ENCODE results near the gene HEXIM1. TPM values are rescaled to one million over a fixed set of nuclear protein-coding genes. Genes with fewer than 3 reads are reported as not detected.

Gene HEXIM1
- total RNA-seq, 4 donors from 2014 or later: 32.1 to 58.2 (median 45.3) TPM

- H3K27ac ChIP-seq (replicated peaks in 1 of 4): peak within 1 kb of the TSS; percentile 89 to 93 (median 92)
- intact Hi-C loops (cut with DNase I): loop anchor here (1.0 to 5.0 kb wide), 2 partner anchors 63 to 252 kb away; no protein-coding TSS in a partner anchor
- no peaks in the 10 kb centered on the region for H3K9me3 ChIP-seq
- peaks cover 0 to 30% (median 16%) of the 10 kb centered on the region in 4 donors for H3K36me3 ChIP-seq
- 9% methylated on average over 22 of the region's 40 CpGs for WGBS
- peak; percentile 99 for DNase-seq (ENCODE audit: extremely low spot score)
- TF ChIP-seq CTCF (IDR thresholded peaks at IDR 0.05) (peak; percentile 96 to 100 (median 100)), POLR2A (IDR thresholded peaks at IDR 0.05; ENCODE audit: low read depth) (no peak), EP300 (IDR thresholded peaks at IDR 0.05) (no peak), POLR2AphosphoS5 (IDR thresholded peaks at IDR 0.05) (peak; percentile 90 to 93)
- peaks cover 27 to 50% (median 40%) of the 10 kb centered on the region in 4 donors for H3K4me1 ChIP-seq
- no peaks in the 10 kb centered on the region for H3K27me3 ChIP-seq
- peak within 1 kb of the TSS; percentile 76 to 96 (median 84) for H3K4me3 ChIP-seq
Measured at GRCh38 chr17:45135192-45135977, 12.9 kb upstream of the HEXIM1 start, which contains the start of gene ACBD4. ACBD4 (plus strand) TSS chr17:45135687; CDS start chr17:45136145, 458 bp downstream.

- no peak for DNase-seq (ENCODE audit: extremely low spot score)
- peak overlapping the region; percentile 76 to 96 (median 84) for H3K4me3 ChIP-seq
- TF ChIP-seq EP300 (IDR thresholded peaks at IDR 0.05) (no peak), POLR2AphosphoS5 (IDR thresholded peaks at IDR 0.05) (no peak), POLR2A (IDR thresholded peaks at IDR 0.05; ENCODE audit: low read depth) (no peak), CTCF (IDR thresholded peaks at IDR 0.05) (no peak)
- peaks cover 19 to 42% (median 32%) of the 10 kb centered on the region in 4 donors for H3K4me1 ChIP-seq
- H3K36me3 ChIP-seq: peaks cover 0 to 30% (median 17%) of the 10 kb centered on the region in 4 donors
- H3K27ac ChIP-seq (replicated peaks in 1 of 4): peak overlapping the region; percentile 89 to 93 (median 92)
- 43% methylated on average over 18 of the region's 21 CpGs for WGBS
- intact Hi-C loops (cut with DNase I): loop anchor here (1.0 to 5.0 kb wide), 2 partner anchors 62 to 251 kb away; no protein-coding TSS in a partner anchor
- no peaks in the 10 kb centered on the region for H3K9me3 ChIP-seq
- no peaks in the 10 kb centered on the region for H3K27me3 ChIP-seq
Measured at GRCh38 chr17:45135978-45136791, 12.1 kb upstream of the HEXIM1 start.

- Histone ChIP-seq H3K36me3 (peaks cover 0 to 31% (median 17%) of the 10 kb centered on the region in 4 donors), H3K27ac (replicated peaks in 1 of 4) (peak overlapping the region in 3 of 4 donors; percentile 91 to 93 (median 92)), H3K4me1 (peaks cover 16 to 34% (median 25%) of the 10 kb centered on the region in 4 donors), H3K9me3 (no peaks in the 10 kb centered on the region), H3K27me3 (no peaks in the 10 kb centered on the region), H3K4me3 (peak overlapping the region in 1 of 4 donors; percentile 96)
- no peak for DNase-seq (ENCODE audit: extremely low spot score)
- WGBS: 82% methylated on average over 10 of the region's 12 CpGs
- no peak for TF ChIP-seq POLR2AphosphoS5 (IDR thresholded peaks at IDR 0.05)
- TF ChIP-seq POLR2A (IDR thresholded peaks at IDR 0.05; ENCODE audit: low read depth): no peak
- TF ChIP-seq EP300 (IDR thresholded peaks at IDR 0.05): no peak
- no peak for TF ChIP-seq CTCF (IDR thresholded peaks at IDR 0.05)
- intact Hi-C loops (cut with DNase I): loop anchor here (5.0 kb wide), 1 partner anchor 250 kb away; no protein-coding TSS in a partner anchor
Measured at GRCh38 chr17:45136846-45137560, 11.3 kb upstream of the HEXIM1 start.
